ENCODE results near the gene GCNT4.

DNA sequence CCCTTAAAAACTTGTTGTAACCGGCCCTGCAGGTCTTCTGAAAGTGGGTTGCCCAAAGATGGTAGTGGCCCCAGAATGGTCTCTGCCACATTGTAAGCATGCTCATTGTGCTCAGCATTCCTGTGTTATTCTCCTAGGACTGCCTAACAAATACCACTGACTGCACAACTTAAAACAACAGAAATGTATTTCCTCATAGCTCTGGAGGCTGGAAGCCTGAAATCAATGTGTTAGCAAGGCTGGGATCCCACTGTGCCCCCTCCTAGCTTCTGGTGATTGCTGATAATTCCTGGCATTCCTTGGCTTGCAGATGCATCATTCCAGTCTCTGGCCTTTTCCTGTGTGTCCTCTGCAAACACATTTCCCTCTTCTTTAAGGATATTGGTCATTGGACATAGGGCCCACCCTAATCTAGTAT is 3.4 kb upstream of the GCNT4 start:
- TF ChIP-seq, protein P1, sequence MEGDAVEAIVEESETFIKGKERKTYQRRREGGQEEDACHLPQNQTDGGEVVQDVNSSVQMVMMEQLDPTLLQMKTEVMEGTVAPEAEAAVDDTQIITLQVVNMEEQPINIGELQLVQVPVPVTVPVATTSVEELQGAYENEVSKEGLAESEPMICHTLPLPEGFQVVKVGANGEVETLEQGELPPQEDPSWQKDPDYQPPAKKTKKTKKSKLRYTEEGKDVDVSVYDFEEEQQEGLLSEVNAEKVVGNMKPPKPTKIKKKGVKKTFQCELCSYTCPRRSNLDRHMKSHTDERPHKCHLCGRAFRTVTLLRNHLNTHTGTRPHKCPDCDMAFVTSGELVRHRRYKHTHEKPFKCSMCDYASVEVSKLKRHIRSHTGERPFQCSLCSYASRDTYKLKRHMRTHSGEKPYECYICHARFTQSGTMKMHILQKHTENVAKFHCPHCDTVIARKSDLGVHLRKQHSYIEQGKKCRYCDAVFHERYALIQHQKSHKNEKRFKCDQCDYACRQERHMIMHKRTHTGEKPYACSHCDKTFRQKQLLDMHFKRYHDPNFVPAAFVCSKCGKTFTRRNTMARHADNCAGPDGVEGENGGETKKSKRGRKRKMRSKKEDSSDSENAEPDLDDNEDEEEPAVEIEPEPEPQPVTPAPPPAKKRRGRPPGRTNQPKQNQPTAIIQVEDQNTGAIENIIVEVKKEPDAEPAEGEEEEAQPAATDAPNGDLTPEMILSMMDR (IDR thresholded peaks at IDR 0.05): no peak
- TF ChIP-seq EP300 (IDR thresholded peaks at IDR 0.05): no peak
- TF ChIP-seq SMC3 (IDR thresholded peaks at IDR 0.05): no peak
- TF ChIP-seq POLR2AphosphoS2 (conservative IDR thresholded peaks at IDR 0.05; ENCODE audit: low read length): no peak
- no peak for TF ChIP-seq RCOR1 (IDR thresholded peaks at IDR 0.05; ENCODE audit: low read depth, low read length)
- no peak for TF ChIP-seq RAD21 (conservative IDR thresholded peaks at IDR 0.05 in 1 of 2, IDR thresholded peaks at IDR 0.05 in 1 of 2)
- TF ChIP-seq, protein P2, sequence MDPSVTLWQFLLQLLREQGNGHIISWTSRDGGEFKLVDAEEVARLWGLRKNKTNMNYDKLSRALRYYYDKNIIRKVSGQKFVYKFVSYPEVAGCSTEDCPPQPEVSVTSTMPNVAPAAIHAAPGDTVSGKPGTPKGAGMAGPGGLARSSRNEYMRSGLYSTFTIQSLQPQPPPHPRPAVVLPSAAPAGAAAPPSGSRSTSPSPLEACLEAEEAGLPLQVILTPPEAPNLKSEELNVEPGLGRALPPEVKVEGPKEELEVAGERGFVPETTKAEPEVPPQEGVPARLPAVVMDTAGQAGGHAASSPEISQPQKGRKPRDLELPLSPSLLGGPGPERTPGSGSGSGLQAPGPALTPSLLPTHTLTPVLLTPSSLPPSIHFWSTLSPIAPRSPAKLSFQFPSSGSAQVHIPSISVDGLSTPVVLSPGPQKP (IDR thresholded peaks at IDR 0.05; ENCODE audit: low read depth, low read length): no peak
- TF ChIP-seq KDM5A (IDR thresholded peaks at IDR 0.05): no peak
- no peak for TF ChIP-seq REST (IDR thresholded peaks at IDR 0.05)
- TF ChIP-seq, protein P3, sequence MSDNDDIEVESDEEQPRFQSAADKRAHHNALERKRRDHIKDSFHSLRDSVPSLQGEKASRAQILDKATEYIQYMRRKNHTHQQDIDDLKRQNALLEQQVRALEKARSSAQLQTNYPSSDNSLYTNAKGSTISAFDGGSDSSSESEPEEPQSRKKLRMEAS (IDR thresholded peaks at IDR 0.05): no peak
- TF ChIP-seq SREBF2 (IDR thresholded peaks at IDR 0.05): no peak
- TF ChIP-seq JUN (IDR thresholded peaks at IDR 0.05): no peak
- no peak for TF ChIP-seq JUNB (IDR thresholded peaks at IDR 0.05)

Data from A549 (cell line).